Measurements from ENCODE around the gene HES2.

GRCh38 chr1:6421266-6421665 is 1.5 kb upstream of the HES2 start:
- TF ChIP-seq CTCF (IDR thresholded peaks at IDR 0.05; ENCODE audit: insufficient read depth, low read length, poor library complexity, severe bottlenecking) (no peak), EZH2phosphoT487 (conservative IDR thresholded peaks at IDR 0.05; ENCODE audit: low read length) (no peak)
